Ascending aorta (tissue), 2 donors: ENCODE data around the gene EPHB2. TPM values are rescaled to one million over a fixed set of nuclear protein-coding genes. Genes with fewer than 3 reads are reported as not detected.

Experiments used
- DNase-seq, 2 donors: peaks; one replicate each; pipeline ENCODE4 v3.0.0-alpha.2; 2019; ENCODE audit warnings: low spot score in 2 of 2
- H3K27ac ChIP-seq, 2 donors: fragments of 200-600 bp; sonication (generic); one replicate each; pipeline ENCODE4 v1.5.1; 2016 to 2017; ENCODE audit warnings: mild to moderate bottlenecking in 1 of 2
- H3K27me3 ChIP-seq: fragments of 200-600 bp; sonication (generic); one replicate; pipeline ENCODE4 v1.5.1; 2017
- H3K36me3 ChIP-seq, 2 donors: fragments of 200-600 bp; sonication (generic); one replicate each; pipeline ENCODE4 v1.5.1; 2016
- H3K4me1 ChIP-seq, 2 donors: fragments of 200-600 bp; sonication (generic); one replicate each; pipeline ENCODE4 v1.5.1; 2016 to 2017; ENCODE audit warnings: mild to moderate bottlenecking in 1 of 2
- H3K4me3 ChIP-seq, 2 donors: fragments of 200-600 bp; sonication (generic); one replicate each; pipeline ENCODE4 v1.5.1; 2016 to 2017; ENCODE audit warnings: mild to moderate bottlenecking in 1 of 2
- H3K9me3 ChIP-seq, 2 donors: fragments of 200-600 bp; sonication (generic); one replicate each; pipeline ENCODE4 v1.5.1; 2016
- CTCF ChIP-seq, 3 experiments: fragments of 200-600 bp in 2 of 3; fragments of 450-650 bp in 1 of 3; sonication (generic) in 2 of 3; IDR thresholded peaks; one replicate each; pipeline ENCODE4 v1.5.1; 2016 to 2019; ENCODE audit warnings: antibody characterized with exemption in 3 of 3, mild to moderate bottlenecking in 1 of 3, moderate library complexity in 1 of 3
- intact Hi-C: fragments of 100-400 bp; cut with DNase I; formaldehyde crosslinking; loops from one replicate; pipeline ENCODE4 v1.15.1; 2023
- total RNA-seq: library from RNA; depleted of rRNA; stranded (reverse); fragments of >200 nt; gene quantifications from one replicate; pipeline ENCODE4 v1.1.0, GENCODE V29; 2016

EPHB2 gene
- total RNA-seq, 1 donor from 2014 or later: 3.2 TPM

- Histone ChIP-seq H3K27ac (no peak overlapping the region), H3K4me1 (no peaks in the 10 kb centered on the region)
Observed at GRCh38 chr1:22827666-22828483, 117.2 kb downstream of the EPHB2 start.

GRCh38 chr1:22828484-22829308 lies 118.1 kb downstream of the EPHB2 start:
- intact Hi-C loops: no loop called here
- Histone ChIP-seq H3K9me3 (no peaks in the 10 kb centered on the region), H3K4me3 (no peak overlapping the region), H3K27ac (no peak overlapping the region), H3K36me3 (no peaks in the 10 kb centered on the region), H3K4me1 (no peaks in the 10 kb centered on the region), H3K27me3 (no peaks in the 10 kb centered on the region)
- no peak for DNase-seq
- TF ChIP-seq CTCF (IDR thresholded peaks at IDR 0.05): no peak

More at GRCh38 chr1:22827666-22828483, 117.2 kb downstream of the EPHB2 start:
- Histone ChIP-seq H3K9me3 (no peaks in the 10 kb centered on the region), H3K36me3 (no peaks in the 10 kb centered on the region), H3K27me3 (no peaks in the 10 kb centered on the region), H3K4me3 (no peak overlapping the region)
- no peak for DNase-seq
- intact Hi-C loops: no loop called here
- TF ChIP-seq CTCF (IDR thresholded peaks at IDR 0.05): no peak

GRCh38 chr1:22829309-22829989 lies 118.8 kb downstream of the EPHB2 start:
- Histone ChIP-seq H3K4me1 (no peaks in the 10 kb centered on the region), H3K27me3 (no peaks in the 10 kb centered on the region), H3K9me3 (no peaks in the 10 kb centered on the region), H3K36me3 (no peaks in the 10 kb centered on the region), H3K4me3 (no peak overlapping the region), H3K27ac (no peak overlapping the region)
- TF ChIP-seq CTCF (IDR thresholded peaks at IDR 0.05): no peak
- intact Hi-C loops: no loop called here
- no peak for DNase-seq

GRCh38 chr1:22830041-22830566 lies 119.5 kb downstream of the EPHB2 start:
- Histone ChIP-seq H3K27ac (no peak overlapping the region), H3K27me3 (no peaks in the 10 kb centered on the region), H3K4me1 (no peaks in the 10 kb centered on the region), H3K9me3 (no peaks in the 10 kb centered on the region), H3K4me3 (no peak overlapping the region), H3K36me3 (no peaks in the 10 kb centered on the region)
- intact Hi-C loops: no loop called here
- DNase-seq: no peak
- TF ChIP-seq CTCF (IDR thresholded peaks at IDR 0.05): no peak

GRCh38 chr1:22830757-22831340 lies 120.2 kb downstream of the EPHB2 start:
- no peak for TF ChIP-seq CTCF (IDR thresholded peaks at IDR 0.05)
- Histone ChIP-seq H3K4me1 (no peaks in the 10 kb centered on the region), H3K27me3 (no peaks in the 10 kb centered on the region), H3K9me3 (no peaks in the 10 kb centered on the region), H3K27ac (no peak overlapping the region), H3K4me3 (no peak overlapping the region), H3K36me3 (no peaks in the 10 kb centered on the region)
- no peak for DNase-seq
- intact Hi-C loops: no loop called here
